GM21526 (cell line): ENCODE data around the gene RND1.
A peak's percentile ranks its signal among the peaks of the same experiment; 100 is the strongest.
"Not testable (repeated sequence)": the region's sequence is repeated elsewhere in the genome, so short reads cannot be mapped to it uniquely, and the experiment has no call there.

Experiments used
- ATAC-seq: cut with Tn5 transposase; IDR thresholded peaks from one replicate; pipeline ENCODE4 v1.9.1; 2021; ENCODE audit warnings: moderate library complexity; ENCODE audit not compliant: unreplicated experiment, low FRiP score

The RND1 gene

DNA sequence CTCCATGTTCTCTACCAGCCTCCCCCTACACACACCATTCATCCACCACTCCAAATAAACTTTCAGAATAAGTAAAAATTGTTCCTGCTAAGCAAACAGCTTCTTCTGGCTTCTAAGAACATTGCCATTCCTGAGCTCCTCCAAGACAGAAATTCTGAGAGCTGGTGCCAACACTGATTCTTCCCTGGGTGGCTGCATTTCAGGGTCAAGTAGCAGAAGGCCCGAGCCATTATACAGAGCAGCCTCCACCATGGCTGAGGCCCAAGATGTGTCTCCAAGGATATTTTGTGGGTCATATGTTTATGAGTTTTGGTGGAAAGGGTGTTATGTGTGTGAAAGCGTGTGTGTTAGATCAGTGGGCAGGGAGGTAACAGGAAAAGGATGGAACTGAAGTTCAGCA lies 3.5 kb upstream of the RND1 start:
- no peak for ATAC-seq

DNA sequence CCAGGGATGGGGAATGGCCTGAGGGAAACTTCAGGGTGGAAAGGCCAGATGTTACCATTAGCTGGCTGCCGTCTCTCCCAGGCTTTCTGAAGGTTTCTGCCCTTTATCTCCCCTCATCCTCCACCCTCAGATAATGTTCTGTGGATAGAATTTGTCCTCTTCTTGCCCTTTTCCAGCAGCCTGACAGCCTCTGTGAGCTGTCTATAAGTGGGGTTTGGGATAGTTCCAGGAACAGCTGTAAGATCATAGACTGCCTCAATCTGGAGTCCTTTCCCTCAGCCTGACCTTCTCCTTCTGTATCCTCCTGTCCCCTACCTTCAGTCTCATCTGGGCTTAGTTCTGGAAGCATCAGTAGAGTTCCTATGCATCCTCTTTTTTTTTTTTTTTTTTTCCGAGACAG lies 2.8 kb upstream of the RND1 start:
- ATAC-seq, result no peak

DNA sequence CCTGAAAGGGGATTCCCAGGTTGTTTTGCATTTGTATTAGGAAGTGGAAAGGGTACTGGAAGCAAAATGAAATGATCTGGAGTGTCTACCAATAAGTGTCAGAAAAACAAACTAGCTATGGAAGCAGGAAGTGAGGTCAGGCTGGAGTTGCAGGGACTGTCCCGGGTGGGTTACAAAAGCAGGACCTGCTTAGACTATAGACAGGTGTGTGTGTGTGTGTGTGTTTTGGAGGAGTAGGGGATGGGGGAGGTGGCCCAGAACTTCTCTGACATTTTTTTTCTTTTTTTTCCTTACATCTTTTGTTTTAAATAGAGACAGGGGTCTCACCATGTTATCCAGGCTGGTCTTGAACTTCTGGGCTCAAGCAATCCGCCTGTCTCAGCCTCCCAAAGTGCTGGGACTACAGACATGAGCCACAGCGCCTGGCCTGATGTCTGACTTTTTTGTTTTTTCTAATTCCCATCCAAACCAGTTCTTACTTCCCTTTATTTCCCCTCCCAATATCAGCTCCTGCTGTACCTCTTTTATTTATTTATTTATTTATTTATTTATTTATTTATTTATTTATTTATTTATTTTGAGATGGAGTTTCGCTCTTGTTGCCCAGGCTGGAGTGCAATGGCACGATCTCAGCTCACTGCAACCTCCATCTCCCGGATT lies 512 bp upstream of the RND1 start:
- peak; percentile 43 for ATAC-seq

DNA sequence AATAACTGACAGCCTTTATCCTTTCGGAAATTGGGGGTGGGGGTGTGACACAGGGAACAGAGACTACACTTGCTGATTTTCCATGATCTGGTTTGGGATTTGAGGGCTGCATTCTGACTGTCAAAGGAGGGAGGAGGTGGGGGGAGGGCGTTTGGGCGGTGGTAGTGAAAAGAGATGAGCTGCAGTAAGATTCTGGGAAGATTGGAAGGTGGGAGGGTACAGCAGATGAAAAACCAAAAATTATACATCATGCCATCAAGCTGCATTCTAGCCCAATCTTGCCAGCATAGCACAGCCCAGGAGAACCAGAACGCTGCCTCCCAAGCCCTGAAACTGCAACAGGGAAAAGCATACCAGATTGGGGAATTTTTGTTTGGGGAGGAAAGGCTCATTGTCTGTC lies 2.4 kb downstream of the RND1 start:
- no peak for ATAC-seq

DNA sequence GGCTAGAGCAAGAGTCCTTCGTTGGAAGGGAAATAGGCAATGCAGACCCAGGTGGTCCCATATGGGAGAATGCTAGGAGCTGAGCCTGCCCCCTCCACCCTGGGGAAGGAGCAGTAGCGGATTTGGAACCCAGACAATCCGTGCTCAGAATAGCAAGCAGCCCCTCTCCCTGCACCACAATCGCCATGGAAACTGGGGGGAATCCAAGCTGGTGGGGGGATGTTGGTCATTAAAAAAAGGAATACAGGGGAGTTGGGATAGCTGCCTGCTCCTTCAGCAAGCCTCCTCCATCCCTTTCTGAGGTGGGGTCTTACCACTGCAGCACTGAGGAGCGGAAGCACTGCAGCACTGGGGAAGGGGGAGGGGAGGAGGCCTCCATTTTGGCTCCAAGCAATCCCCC lies 2.9 kb downstream of the RND1 start:
- no peak for ATAC-seq

DNA sequence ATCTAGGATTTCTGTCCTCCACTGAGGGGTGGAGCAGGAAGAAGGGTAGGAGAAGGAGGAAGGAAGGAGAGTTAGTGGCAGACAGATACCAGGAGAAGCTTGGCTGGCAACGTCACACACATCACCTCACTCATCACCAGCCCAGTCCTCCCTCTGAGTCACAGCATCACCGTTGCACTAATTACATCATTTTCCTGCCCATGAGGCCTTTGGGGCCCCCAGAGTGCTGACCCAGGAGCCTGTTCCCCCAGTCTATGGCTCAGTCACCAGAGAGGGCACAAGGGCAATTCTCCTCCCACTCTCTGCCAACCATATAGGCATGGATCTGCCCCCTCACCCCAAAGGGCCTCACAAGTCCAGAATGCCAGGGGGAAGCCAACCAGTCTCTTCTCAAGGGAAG lies 4.6 kb downstream of the RND1 start:
- no peak for ATAC-seq

DNA sequence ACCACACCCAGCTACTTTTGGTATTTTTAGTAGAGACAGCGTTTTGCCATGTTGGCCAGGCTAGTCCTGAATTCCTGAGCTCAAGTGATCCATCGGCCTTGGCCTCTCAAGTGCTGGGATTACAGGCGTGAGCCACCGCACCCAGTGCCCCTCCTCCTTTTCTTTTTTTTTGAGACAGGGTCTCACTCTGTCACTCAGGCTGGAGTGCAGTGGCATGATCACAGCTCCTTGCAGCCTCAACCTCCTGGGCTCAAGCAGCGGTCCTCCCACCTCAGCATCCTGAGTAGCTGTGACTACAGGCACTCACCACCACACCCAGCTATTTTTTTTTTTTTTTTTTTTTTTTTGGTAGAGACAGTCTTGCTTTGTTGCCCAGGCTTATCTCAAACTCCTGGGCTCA lies 5.4 kb downstream of the RND1 start:
- ATAC-seq, result not testable (repeated sequence)

DNA sequence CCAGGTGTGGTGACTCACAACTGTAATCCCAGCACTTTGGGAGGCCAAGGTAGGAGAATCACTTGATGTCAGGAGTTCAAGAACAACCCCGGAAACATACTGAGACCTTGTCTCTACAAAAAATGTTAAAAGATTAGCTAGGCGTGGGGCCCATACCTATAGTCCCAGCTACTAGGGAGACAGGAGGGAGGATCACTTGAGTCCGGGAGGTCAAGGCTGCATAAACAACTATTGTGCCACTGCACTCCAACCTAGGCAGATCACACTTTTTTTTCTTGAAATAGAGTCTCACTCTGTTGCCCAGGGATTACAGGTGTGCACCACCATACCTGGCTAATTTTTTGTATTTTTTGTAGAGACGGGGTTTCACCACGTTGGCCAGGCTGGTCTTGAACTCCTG lies 6.1 kb downstream of the RND1 start:
- ATAC-seq, result no peak

DNA sequence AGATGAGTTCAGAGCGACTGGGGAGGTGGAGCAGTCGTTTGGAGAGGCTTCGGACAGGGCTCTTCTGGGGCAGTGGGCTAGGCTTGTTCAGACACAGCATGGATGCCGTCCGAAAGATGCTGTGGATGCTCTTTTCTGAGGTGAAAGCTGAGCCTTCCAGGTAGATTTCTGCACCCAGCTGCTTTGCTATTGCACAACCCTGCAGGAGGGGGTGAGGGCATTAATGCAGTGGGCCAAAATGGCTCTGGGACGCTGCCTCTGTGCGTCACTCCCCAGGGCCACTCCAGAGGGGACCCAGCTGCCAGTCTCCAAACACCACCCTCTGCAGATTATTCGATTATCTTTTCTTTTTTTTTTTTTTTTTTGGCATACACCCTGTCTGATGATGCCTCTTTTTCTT lies 7.6 kb downstream of the RND1 start:
- ATAC-seq, result no peak

DNA sequence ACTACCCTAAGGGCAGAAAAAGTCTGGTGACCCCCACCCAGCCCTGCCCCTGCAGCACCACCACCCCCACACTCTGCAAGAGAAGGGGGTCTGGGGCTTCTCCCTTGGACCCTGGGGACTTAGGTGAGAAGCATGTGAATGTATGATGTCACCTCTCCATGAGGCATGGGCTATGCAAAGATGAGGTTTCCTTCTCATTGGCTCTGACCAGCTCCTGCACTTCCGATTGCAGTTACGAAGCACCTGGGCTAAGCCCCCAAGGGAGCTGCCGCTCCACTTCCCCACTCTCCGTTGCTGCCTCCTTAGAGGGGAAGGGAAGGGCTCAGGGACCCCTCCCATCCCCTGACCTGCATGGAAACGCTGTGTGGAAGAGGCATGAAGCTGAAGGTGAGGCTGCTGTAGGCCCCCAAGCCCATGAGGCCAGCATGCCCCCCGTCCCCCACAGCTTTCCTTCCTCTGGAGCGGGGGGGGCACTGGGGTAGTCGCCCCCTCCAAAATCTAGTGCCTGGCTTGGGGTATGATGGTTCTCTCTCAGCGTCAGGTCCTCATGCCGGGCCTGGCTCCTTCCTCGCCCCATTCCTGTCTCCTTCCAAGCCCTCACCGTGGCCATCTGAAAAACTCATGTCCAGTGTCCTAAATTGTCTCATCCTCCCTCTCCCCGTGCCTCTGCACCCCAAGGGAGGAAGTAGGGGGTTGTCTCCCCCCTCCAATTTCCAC lies 8.2 kb downstream of the RND1 start:
- no peak for ATAC-seq

DNA sequence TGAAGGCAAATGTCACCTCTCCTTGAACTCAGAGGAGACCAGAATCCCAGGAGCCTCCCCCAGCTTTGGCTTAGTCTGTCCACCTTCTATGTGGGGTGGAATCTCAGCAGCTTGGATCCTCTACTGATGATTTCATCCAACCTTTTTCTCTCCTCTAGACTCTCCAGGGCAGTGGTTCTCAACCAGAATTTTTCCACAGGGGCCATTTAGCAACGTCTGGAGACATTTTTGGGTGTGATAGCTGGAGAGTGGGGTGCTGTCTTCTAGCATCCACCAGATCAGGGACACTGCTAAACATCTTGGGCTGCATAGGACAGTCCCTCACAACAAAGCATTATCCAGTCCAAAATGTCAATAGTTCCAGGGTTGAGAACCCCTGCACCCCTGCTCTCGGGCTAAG lies 9.3 kb downstream of the RND1 start:
- no peak for ATAC-seq

DNA sequence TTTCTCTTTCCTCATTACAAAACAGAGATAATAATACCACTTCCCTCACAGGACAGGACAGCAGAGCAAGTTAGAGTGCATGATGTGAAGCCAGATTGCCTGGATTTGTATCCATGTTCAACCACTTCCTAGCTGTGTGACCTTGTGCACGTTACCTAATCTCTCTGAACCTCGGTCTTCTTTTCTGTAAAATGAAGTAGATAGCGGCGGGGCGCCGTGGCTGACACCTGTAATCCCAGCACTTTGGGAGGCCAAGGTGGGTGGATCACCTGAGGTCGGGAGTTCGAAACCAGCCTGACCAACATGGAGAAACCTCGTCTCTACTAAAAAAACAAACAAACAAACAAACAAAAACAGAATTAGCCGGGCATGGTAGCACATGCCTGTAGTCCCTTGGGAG lies 10.7 kb downstream of the RND1 start:
- ATAC-seq, result not testable (repeated sequence)

DNA sequence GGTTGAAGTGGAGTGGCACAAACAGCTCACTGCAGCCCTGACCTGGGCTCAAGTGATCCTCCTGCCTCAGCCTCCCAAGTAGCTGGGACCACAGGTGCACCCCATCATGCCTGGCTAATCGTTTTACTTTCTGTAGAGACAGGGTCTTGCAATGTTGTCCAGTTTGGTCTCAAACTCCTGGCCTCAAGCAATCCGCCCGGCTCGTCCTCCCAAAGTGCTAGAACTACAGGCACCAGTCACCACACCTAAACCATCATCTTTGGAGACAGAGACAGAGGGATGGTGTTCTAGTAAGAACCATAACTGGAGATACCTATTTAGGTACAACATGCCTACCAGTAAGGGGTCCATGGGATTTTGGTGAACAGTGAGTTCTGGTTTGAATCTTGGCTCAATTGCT lies 11.2 kb downstream of the RND1 start:
- ATAC-seq, result no peak

DNA sequence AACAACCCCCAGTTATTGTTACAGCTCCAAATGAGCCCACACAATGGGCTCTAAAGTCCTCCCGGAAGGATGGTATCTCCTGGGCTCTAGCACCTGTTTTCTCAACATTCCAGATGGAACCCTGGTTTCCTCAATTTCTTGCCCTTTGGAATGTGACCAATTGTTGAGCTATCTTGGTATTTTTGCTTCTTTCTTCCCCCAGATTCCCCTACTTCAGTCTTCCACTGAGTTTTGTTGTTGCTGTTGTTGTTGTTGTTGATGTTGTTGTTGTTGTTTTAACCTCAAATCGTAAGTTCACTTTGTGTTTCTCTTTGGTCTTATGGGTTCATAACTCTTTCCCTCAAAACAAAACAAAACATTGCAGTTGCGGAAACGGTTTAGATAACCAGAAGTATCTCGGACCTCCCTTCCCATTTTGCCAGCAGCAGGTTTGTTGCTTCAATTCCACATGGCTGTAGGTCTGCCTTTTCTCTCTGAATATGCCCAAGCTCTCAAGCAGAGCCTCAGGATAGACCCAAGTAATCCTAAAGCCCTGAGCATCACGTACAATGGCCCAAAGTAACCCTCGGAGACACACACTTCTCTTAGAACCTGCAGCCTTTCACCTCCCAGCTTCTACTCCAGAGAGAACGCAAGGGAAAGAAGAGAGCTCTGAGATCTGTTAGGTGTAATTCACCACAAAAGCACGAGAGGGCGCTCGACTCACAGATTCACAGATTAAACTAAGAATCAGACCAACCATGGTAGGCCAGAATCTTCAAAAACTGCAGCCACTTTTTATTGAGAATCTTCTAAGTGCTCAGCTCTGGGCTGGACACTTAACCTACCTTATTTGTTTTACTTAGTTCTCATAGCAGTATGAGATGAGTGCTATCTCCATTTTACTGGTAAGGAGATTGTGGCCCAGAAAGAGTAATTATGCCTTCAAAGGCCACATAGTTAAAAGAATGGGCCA lies 12.7 kb downstream of the RND1 start:
- ATAC-seq, result no peak

DNA sequence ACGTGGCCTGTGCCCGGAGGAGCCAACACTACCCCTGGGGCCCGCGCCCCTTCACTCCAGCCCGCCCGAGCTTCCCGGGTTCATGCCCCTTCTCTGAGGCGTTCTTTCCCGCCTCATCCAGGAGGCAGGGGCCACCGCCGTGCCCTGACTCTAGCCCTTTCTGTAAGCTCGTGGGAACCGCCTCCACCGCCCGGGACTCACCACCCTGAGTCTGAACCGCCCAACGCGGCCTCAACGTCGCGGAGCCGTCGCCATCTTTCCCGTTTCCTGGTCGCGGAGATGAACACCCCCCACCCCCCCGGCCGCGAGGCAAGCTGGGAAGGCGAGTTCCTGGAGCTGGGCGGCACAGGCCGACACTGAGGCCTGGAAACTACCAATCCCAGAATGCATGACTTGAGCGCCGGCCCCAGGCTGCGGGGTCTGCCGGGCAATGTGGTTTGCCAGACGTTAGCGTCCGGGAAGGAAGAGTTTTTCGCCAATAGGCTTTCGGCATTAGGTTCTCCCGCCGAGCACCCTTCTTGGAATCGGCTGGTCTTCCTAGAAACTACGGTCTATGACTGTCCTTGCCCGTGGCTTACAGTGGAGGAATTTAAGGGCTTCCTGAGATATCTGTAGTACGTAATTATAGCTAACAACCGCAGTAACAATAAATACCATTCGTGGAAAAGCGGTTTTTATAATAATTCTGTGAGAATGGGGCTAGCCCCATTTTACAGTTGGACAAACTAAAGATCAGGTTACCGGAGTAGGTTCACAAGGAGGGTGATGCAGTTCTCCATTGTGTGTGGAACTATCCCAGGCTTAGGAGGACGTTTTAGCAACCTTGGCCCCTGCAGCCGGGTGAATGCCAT lies 13.6 kb downstream of the RND1 start, which contains the start of gene DDX23:
DDX23 (minus strand) TSS at position 281 of the 851 bp plus-strand sequence. CDS start 6,381 bp downstream, outside the sequence.
- peak; percentile 82 for ATAC-seq

DNA sequence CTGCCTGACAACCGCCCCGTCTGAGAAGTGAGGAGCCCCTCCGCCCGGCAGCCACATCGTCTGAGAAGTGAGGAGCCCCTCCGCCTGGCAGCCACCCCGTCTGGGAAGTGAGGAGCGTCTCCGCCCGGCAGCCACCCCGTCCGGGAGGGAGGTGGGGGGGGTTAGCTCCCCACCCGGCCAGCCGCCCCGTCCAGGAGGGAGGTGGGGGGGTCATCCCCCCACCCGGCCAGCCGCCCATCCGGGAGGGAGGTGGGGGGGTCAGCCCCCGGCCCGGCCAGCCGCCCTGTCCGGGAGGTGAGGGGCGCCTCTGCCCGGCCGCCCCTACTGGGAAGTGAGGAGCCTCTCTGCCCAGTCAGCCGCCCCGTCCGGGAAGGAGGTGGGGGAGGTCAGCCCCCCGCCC lies 23.6 kb downstream of the RND1 start:
- ATAC-seq, result not testable (repeated sequence)

DNA sequence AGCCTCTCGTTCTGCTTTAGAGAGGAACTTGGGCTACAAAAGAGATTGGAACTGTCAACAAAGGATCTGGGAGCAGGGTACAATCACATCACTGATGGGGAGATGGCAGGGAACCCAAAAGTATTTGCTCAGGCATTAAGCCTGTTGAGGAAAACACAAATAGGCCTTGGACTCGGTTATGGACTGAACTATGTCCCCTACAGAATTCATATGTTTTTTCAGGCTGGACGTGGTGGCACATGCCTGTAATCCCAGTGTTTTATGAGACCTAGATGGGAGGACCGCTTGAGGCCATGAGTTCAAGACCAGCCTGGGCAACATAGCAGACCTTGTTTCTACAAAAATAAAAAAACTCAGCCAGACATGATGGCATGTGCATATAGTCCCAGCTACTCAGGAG lies 27.6 kb downstream of the RND1 start:
- no peak for ATAC-seq

DNA sequence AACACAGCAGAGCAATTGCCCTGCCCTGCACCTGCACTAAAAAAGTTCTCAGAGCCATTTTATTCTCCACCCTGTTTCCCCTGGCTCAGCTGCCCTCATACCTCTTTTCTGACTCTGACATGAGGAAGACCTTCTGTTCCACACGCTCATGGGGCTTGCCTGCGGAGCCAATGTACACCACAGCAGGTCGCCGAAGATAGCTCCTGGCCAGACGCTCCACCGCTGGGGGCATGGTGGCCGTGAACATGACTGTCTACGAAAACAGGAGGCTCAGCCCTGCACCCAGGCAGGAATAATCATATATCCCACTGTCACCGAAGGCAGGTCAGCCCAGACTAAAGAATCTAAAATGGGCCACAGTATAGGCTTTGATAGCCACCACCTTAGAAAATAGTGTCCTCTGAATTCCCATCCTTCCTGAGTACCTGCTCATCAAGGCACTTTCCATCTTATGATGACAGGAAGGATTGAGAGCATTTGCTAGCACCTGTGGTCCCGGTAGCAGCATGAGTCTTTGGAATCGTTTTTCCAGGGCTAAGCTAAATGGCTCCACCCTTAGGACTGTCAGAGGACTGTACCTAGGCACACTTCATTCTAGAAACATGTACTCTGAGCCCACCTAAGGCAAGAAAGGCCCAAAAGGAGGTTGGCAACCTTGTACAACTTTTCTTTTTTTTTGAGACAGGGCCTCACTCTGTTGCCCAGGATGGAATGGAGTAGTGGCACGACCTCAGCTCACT lies 33.2 kb downstream of the RND1 start:
- ATAC-seq, result no peak

DNA sequence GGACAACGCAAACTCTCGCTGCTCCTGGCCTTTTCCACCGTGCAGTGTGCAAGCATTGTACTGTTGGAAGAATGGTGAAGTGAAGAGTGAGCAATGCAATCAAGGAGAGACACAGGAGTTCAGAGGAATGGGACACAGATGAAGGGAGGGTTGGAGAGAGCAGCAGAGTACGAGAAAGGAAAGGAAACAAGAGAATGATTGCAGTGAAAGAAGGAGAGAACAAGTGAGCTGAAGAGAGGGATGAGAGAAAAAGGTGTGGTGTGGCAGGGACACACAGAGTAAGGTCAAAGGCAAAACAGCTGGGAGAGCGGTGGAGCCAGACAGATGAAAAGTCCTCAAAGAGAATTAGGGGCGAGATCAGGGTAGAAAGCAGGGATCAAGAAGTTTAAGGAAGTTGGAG lies 34.4 kb downstream of the RND1 start:
- ATAC-seq, result no peak
